IPS-11a (cell line): Measurements from ENCODE around the gene CCDC152.

ENCODE experiments used
- H3K4me3 ChIP-seq: one replicate; pipeline ENCODE4 v1.5.1; 2013; ENCODE audit warnings: low read depth, low read length, control low read depth

Gene CCDC152

DNA sequence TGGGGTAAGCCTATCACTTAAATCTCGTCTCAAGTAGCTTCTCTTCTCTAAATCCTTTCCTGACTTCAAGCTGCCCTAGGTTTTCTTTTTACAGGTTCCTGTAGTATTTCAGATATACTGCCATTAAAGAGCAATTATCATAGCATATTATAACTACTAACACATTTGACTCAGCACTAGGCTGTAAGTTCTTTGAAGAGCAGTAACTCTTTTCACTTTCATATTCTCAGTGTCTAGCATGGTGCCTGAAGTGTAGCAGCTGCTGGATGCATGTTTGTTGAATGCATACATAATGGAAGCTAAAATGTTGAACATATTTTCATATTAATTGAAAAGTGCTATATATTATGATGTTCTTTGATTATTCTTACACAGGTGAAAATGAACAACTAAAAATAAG, 22.5 kb downstream of the CCDC152 start:
- no peak overlapping the region for H3K4me3 ChIP-seq

DNA sequence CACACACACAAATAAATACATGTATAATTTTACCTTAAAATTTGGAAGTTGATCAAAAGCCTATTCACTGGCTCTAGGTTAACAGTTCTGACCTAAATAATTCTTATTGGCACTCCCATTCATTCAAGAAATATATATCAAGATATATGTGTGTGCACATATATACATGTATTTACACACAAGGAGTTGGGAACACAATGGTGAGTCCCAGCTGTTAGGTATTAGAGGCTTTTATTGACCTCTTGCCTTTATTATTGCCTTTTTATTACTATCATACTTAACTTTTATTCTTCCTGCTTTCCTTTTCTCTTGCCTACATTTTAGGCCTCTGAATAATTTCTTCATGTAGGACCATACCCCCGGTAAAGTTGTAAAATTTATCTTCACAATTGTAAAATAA, 25.0 kb downstream of the CCDC152 start:
- H3K4me3 ChIP-seq = no peak overlapping the region

DNA sequence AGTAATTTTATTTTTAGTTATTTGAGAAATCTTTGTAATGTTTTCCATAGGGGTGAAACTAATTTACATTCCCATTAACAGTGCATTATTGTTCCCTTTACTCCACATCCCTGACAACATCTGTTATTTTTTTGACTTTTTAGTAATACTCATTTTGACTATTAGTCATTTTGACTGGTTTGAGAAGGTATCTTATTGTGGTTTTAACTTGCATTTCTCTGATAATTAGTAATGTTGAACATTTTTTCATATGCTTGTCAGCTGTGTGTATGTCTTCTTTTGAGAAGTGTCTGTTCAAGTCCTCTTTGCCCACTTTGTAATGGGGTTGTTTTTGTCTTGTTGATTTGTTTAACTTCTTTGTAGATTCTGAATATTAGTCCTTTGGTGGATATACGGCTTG, 27.5 kb downstream of the CCDC152 start:
- H3K4me3 ChIP-seq = no peak overlapping the region

DNA sequence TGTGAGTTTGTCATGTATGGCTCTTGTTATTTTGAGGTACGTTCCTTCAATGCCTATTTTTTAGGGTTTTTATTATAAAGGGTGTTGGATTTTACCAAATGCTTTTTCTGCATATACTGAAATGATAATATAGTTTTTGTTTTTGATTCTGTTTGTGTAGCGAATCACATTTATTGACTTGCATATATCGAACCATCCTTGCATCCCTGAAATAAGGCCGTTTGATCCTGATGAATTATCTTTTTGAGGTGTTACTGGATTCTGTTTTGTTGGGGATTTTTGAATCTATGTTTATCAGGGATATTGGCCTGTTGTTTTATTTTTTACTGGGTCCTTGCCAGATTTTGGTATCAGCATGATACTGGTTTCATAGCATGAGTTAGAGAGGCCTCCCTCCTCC, 29.1 kb downstream of the CCDC152 start:
- H3K4me3 ChIP-seq = no peak overlapping the region

DNA sequence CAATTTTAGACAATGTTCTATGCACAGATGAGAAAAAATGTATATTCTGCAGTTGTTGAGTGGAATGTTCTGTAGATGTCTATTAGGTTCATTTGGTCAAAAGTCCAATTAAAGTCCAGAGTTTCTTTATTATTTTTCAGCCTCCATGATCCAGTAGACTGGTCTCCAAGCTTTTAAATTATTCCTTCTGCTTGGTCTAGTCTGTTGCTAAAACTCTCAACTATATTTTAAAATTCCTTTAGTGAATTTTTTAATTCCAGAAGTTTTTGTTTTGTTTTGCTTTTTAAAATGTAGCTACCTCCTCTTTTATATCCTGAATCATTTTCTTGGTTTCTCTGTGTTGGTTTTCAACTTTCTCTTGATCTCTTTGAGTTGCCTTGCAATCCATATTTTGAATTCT, 30.5 kb downstream of the CCDC152 start:
- H3K4me3 ChIP-seq = no peak overlapping the region

DNA sequence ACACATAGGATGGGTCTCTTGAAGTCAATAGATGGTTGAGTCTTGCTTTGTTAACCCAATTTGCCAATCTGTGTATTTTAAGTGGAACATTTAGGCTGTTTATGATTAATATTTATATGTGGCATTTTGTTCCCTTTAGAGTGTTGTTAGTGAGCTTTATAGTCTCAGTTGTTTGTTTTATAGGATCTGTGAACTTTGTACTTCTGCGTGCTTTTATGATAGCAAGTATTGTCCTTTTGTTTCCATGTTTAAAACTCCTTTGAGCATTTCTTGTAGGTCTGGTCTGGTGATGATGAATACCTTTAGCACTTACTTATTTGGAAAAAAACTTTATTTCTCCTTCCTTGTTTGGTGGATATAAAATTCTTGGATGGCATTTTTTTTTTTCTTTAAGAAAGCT, 31.2 kb downstream of the CCDC152 start:
- no peak overlapping the region for H3K4me3 ChIP-seq

DNA sequence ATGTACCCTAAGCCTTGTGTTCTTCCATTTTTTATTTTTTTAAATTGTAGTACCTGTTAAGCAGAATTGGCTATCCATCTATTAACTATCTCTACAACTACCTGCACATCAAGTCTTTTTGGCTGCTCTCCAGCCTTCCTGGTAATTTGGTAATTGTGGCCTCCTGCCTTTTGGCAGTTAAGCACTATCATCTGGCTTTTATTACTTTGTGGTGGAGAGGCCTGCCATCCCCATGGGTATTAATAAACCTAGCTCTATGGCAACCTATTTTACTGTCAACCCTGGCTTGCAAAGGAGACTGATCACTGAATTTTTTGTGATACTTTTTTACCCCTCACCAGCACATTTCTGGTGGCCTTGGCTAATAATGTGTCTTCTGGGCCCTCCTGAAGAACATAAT, 34.5 kb downstream of the CCDC152 start:
- H3K4me3 ChIP-seq = no peak overlapping the region

DNA sequence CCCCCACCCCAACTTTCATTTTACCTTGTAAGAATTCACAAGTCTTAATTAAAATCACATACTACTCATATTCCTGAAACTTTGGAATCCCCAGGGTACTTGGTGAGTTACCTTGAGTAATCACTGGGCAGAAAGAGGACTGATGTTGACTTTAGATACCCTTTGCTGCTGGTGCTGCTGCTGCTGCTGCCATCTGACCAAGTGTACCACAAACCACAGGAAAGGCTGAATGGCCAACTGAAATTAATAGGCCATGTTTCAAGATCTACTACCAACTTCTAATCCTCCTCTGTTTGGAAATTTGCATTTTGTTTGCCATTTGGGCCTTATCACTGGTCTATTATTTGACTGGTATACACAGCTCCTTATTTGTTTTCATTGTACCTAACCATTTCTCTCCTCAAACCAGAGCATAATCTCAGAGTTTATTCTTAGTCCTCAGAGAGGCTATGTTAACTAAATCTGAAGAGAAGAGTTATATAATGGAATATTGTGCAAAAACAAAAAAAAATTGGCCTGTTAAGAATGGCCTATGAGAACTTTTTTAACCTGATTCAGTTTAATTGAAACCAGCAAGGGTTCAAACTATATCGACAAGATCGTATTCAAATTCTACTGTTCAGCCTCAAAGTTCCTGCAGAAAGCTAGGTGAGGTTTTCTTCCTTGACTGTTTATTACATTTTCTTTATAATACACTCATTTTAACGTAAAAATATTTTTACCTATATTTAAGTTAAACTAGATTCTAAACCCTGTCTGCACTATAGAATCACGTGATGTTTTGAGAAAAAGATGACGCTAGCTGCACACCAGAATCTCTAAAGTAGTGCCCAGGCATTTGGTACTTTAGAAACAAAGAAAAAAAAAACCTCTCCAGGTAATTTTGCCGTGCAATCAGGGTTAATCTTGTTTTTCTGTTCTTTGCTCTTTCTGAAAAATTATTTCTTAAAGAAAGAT, 41.9 kb downstream of the CCDC152 start:
- H3K4me3 ChIP-seq = no peak overlapping the region

DNA sequence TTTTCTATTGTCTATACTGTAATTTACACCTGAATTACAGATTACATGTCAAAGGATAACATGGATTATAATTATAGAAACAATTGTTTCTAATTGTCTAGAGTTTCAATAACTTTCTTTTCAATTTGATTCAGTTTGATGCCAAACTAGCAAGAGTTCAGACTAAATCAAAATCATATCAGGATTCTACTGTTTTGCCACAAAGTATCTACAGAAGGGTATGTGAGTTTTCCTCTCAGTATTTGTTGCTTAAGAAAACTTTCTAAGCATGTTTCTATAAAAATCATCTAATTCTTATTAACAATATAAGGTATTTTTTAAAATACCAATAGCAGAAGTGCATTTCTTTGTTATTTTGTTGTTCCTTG, 42.6 kb downstream of the CCDC152 start:
- H3K4me3 ChIP-seq = no peak overlapping the region

DNA sequence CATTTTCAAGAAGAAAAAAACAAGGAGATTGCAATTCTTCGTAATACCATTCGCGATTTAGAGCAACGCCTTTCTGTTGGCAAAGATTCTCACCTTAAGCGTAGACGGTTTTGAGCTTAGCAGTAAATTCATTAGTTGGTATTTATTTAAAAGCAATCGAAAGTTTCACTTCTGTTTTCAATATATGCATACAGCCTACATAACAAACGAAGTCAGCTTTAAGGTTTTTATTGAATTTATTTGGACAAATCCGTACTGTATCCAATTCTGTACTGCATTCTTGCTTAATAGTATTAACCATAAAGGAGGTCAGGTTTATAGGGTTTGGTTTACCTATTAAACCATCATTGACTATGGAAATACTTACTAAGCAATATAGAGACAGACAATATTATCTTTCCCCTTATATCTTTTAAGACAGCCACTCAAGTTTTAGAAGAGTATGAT, 43.1 kb downstream of the CCDC152 start:
- H3K4me3 ChIP-seq = no peak overlapping the region

DNA sequence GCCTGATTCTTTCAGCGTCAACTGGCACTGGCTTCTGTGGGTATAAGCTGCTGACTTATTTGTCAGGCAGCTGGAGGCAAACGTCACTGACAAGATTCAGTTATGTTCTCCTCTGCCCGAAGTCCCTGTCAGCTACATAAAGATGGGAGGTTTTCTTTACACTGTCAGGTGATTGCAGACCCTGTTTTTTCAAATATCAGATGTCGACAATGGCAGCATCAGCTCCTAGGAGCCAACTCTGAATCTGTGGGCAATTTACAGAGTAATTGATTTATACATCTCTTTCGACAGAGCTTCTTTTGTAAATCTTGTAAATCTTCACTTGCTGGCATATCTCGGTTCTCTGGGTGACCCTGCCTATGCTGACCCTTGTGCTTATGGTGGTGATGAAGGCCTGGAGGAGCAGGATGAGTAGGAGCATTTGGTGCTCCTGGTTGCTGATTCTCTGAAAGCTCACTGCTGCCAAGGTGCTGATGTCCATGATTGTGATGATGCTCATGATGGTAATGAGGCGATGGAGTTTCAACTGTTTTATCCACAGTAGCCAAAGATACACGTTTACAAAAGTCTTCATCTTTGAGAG, 44.2 kb downstream of the CCDC152 start:
- H3K4me3 ChIP-seq = no peak overlapping the region

DNA sequence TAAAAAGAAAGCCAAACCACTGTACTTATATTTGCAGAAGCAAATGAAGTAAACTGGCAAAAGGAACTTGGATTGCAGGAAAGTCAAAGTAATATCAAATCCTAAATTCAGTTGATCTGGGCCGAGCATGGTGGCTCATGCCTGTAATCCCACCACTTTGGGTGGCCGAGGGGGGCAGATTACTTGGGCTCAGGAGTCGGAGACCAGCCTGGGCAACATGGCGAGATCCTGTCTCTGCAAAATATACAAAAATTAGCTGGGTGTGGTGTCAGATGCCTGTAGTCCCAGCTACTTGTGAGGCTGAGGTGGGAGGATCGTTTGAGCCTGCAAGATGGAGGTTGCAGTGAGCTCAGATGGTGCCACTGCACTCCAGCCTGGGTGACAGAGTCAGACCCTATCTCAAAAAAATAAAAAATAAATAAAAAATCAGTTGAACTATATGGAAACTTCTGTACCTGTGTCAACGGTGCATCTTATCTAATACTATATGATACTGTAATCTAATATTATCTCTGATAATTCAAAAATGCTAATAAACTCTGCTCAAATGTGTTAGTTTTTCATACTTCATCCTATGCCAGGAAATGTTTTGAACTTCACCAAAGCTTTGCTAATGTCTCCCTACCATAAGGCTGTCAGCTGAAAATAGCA, 45.0 kb downstream of the CCDC152 start:
- no peak overlapping the region for H3K4me3 ChIP-seq

DNA sequence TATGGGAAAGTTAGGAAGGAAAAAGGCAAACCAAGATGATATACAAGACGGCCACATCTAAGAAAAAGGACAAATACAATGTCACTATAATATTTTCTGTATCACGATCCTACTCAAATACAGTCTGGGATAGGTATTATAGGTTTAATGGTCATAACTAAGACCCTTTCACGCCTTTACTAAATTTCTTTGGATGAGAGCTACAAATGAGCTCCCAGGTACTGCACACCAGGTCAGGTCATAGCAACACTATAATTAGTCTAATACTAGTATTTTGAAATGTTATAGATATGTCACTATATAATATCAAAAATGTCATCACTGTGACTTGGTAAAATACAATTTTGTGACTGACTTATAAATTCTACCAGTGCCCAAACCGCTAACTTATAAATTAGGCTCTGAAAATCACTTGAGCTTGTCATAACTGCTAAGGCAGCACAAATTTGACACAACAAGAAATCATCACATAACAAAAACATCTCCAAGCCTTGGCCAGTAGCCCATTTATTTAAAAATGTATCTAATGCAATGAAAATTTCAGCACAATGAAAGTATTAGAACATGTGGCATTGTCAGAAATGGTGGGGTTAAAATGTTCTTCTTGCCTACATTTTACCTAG, 48.2 kb downstream of the CCDC152 start:
- H3K4me3 ChIP-seq = no peak overlapping the region

DNA sequence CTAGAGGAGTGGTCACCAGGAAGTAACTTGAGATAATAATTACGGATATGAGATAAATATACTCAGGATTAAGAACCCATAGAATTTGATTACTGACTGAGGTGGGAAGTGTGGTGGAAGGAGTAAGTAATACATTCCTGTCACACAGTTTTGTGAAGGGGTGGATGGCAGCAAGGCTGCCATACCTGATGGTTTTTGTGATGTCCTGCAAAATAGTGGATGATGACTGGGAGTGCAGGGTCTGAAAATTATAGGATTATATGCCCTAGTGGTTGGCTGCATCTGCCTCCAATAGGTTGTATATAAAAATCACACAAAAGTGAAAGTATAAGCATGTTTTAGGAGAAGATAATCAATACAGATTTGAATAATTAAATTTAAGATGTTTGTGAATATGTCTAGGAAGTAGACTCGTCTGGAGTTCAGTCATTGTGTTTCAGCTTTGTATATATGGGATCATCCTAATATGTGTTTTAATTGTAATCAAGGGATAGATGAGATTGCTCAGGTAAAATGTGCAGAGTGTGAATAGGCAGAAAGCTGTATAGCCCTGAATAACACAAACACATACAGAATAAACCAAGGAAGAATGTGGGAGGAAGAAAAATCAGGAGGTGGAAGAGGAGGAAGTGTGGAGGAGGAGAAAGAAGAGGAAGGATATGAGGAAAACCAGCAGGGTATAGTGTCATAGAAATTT, 49.5 kb downstream of the CCDC152 start:
- no peak overlapping the region for H3K4me3 ChIP-seq

DNA sequence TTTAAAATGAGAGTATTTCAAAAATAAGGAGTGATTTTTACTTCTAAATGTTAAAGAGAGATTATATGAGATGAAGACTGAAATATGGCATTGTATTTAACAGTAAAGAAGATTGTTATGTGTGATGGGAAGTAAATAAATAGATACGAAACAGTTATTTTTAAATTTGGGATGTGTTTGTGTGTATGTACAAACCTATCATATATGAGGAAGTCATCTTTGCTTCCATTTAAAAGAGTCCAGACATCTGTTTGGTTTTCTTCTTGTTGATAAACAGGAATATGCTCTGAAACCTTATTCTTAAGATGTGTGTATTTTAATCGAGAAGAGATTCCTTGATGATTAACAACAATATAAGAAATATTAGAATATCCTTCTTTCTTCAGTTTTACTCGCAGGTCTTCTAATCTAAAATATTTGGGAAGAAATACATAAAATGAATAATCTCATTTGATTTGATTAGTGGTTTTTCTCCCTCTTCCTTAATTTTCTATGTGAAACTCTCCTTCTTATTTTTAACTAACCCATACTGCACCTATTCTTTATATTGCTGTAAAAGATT, 50.2 kb downstream of the CCDC152 start:
- no peak overlapping the region for H3K4me3 ChIP-seq

DNA sequence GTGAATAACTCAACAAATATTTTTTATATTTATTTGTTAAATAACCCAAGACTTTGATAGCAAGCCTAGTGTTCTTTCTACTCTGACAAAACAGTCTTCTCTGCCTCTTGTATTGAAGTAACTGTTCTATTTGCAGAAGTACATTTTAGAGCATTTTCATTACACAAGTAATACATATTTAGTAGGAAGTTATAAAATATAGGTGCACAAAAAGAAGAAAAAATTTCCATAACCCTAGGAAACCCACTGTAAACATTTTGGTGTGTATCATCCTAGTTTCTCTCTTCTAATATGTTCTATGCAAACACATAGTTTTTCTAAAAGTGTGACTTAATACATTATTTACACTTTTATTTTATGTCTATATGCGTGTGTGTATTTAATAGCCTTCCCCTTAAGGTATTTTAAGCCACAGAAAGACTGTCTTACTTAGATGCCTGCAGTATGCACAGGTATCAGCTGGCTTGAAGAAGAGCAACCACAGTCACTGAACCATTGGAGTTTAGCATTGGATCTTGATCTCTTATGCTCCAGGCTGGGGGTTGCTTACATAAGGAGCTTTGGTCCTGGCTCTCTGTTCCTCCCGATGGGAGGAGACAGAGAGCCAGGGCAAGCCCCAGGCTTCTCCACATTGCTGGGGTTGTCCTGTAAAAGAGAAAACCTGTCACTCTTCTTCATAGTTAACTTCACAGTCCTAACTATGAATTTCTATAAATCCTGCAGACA, 51.3 kb downstream of the CCDC152 start:
- no peak overlapping the region for H3K4me3 ChIP-seq

DNA sequence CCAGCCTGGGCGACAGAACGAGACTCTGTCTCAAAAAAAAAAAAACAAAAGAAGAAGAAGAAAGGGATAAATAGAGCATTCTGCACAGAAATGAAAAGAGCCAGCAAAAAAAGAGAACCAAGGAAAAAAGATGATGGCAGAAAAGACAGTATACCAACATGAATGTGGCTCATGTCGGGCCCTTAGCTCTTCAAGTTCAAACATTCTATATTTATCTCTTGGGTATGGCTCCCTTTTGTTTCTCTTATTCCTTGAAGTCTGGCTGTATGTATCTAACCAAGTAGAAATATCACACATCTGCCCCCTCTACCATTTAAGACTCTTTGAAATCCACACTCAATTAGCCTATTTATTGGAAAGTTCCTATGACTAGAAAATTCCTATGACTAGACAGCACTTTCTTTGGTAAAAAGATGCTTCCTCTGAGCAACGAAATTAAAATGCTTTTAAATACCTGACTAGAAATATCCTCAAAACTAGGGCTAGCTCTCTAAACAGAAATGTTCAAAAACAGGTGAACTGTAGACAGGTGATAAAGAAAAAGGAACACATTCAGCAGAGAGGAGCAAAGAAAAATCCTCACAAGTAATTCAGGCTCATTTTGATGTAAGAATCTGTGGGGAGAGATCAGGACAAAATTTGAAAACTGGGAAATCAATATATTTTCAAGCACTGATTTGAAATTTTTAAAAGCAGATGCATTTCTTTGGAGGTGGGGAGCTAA, 52.4 kb downstream of the CCDC152 start:
- H3K4me3 ChIP-seq = no peak overlapping the region

DNA sequence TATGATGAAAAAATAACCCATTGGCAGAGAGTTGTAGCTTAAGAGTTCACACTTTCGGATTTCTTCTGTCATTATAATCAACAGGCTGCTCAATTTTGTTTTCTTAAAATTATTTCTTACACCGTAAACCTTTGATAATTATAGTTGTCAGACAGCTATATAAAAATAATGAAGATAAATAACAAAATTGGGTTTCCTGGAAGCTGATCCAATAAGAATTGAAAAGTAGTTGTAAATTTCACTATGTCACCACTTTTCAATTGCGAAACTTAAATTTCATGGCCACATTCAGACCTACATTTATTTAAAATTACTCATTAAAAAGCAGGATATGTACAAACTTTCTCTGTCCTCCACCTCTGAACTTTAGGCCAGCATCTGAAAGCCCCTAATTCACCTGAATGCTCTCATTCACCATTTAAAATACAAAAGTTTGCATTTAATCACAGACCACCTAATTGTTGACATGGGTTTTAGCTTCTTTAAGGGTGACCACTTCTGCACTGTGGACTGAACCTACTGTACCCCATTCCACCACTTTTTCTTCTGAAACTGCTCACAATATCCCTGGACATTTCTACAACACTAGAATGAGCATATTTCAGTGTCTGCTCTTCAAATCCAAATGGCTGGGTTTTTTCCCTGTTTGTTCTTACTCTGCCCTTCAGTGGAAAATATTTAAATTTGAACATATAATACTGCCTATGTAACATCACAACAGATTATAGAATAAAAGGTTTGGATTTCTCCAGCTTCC, 54.4 kb downstream of the CCDC152 start:
- H3K4me3 ChIP-seq = no peak overlapping the region
